ENCODE results near the gene DOC2A. TPM values are rescaled to one million over a fixed set of nuclear protein-coding genes. Genes with fewer than 3 reads are reported as not detected.

Gene DOC2A
- total RNA-seq, 1 donor from 2014 or later: 7.4 TPM

DNA sequence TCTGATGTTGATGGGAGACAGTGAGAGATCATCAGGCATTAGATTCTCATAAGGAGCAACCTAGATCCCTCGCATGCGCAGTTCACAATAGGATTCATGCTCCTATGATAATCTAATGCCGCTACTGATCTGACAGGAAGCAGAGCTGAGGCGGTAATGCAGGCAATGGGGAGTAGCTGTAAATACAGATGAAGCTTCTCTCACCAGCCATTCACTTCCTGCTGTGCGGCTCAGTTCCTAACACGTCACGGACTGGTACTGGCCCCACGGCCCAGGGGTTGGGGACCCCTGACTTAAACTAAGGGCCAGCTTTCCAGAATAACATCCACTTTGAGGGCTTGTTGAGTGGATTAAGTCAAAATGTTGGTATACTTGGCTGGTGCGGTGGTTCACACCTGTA lies 51.5 kb downstream of the DOC2A start:
- Mint-ChIP-seq H3K36me3 (ENCODE audit: low read depth, unreplicated experiment) (no peaks in the 10 kb centered on the region), H3K4me3 (ENCODE audit: unreplicated experiment) (no peak overlapping the region), H3K4me1 (ENCODE audit: unreplicated experiment) (peaks cover 18% of the 10 kb centered on the region), H3K27me3 (ENCODE audit: unreplicated experiment) (peaks cover 9% of the 10 kb centered on the region), H3K9me3 (ENCODE audit: unreplicated experiment) (no peaks in the 10 kb centered on the region), H3K27ac (ENCODE audit: unreplicated experiment) (no peak overlapping the region)
- TF ChIP-seq, protein P1, sequence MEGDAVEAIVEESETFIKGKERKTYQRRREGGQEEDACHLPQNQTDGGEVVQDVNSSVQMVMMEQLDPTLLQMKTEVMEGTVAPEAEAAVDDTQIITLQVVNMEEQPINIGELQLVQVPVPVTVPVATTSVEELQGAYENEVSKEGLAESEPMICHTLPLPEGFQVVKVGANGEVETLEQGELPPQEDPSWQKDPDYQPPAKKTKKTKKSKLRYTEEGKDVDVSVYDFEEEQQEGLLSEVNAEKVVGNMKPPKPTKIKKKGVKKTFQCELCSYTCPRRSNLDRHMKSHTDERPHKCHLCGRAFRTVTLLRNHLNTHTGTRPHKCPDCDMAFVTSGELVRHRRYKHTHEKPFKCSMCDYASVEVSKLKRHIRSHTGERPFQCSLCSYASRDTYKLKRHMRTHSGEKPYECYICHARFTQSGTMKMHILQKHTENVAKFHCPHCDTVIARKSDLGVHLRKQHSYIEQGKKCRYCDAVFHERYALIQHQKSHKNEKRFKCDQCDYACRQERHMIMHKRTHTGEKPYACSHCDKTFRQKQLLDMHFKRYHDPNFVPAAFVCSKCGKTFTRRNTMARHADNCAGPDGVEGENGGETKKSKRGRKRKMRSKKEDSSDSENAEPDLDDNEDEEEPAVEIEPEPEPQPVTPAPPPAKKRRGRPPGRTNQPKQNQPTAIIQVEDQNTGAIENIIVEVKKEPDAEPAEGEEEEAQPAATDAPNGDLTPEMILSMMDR (IDR thresholded peaks at IDR 0.05; ENCODE audit: unreplicated experiment): no peak
- no peak for DNase-seq (ENCODE audit: low spot score)

DNA sequence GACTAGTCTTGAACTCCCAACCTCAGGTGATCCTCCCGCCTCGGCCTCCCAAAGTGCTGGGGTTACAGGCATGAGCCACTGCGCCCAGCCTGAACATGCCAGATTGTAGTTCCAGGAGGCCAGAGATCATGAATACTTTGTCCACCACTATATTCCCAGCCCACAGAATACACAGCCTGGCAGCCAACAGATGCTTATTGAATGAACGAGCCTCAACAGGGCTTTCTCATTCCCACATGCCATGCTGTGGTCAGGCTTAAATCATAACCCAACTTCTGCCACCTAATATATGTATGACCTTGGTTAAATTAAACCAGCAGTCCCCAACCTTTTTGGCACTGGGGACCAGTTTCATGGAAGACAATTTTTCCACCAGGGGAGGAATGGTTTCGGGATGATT lies 52.1 kb downstream of the DOC2A start:
- Mint-ChIP-seq H3K4me1 (ENCODE audit: unreplicated experiment) (peaks cover 18% of the 10 kb centered on the region), H3K27me3 (ENCODE audit: unreplicated experiment) (peaks cover 9% of the 10 kb centered on the region)

More for the DNA sequence above, 52.1 kb downstream of the DOC2A start:
- H3K36me3 Mint-ChIP-seq (ENCODE audit: low read depth, unreplicated experiment): no peaks in the 10 kb centered on the region
- H3K4me3 Mint-ChIP-seq (ENCODE audit: unreplicated experiment): no peak overlapping the region
- no peak for DNase-seq (ENCODE audit: low spot score)
- TF ChIP-seq, protein P1 (IDR thresholded peaks at IDR 0.05; ENCODE audit: unreplicated experiment): no peak
- no peaks in the 10 kb centered on the region for H3K9me3 Mint-ChIP-seq (ENCODE audit: unreplicated experiment)
- H3K27ac Mint-ChIP-seq (ENCODE audit: unreplicated experiment): no peak overlapping the region

Other genes starting within 250 kb of the DOC2A start
- gene ZG16, start 232.8 kb downstream of the DOC2A start, total RNA-seq (ENCODE audit: unreplicated experiment): not detected
- 40.7 TPM for gene KIF22, start 220.3 kb downstream of the DOC2A start, total RNA-seq (ENCODE audit: unreplicated experiment)
- 407 TPM for gene MAZ, start 204.5 kb downstream of the DOC2A start, total RNA-seq (ENCODE audit: unreplicated experiment)
- gene PRRT2, start 198.8 kb downstream of the DOC2A start, total RNA-seq (ENCODE audit: unreplicated experiment): 15.0 TPM
- gene PAGR1, start 194.9 kb downstream of the DOC2A start, total RNA-seq (ENCODE audit: unreplicated experiment): 38.6 TPM
- gene MVP, start 190.6 kb downstream of the DOC2A start, total RNA-seq (ENCODE audit: unreplicated experiment): 2.0 TPM
- 85.0 TPM for gene CDIPT, start 147.8 kb downstream of the DOC2A start, total RNA-seq (ENCODE audit: unreplicated experiment)
- 34.2 TPM for gene SEZ6L2, start 111.5 kb downstream of the DOC2A start, total RNA-seq (ENCODE audit: unreplicated experiment)
- 3.0 TPM for gene ASPHD1, start 110.5 kb downstream of the DOC2A start, total RNA-seq (ENCODE audit: unreplicated experiment)
- 25.8 TPM for gene KCTD13, start 84.8 kb downstream of the DOC2A start, total RNA-seq (ENCODE audit: unreplicated experiment)
- 217 TPM for gene TMEM219, start 48.9 kb downstream of the DOC2A start, total RNA-seq (ENCODE audit: unreplicated experiment)
- 178 TPM for gene TAOK2, start 37.2 kb downstream of the DOC2A start, total RNA-seq (ENCODE audit: unreplicated experiment)
- 5.2 TPM for gene HIRIP3, start 15.4 kb downstream of the DOC2A start, total RNA-seq (ENCODE audit: unreplicated experiment)
- gene INO80E, start 14.8 kb downstream of the DOC2A start, total RNA-seq (ENCODE audit: unreplicated experiment): 94.4 TPM
- not detected for gene C16orf92, start 12.2 kb upstream of the DOC2A start, total RNA-seq (ENCODE audit: unreplicated experiment)
- gene TLCD3B, start 20.2 kb upstream of the DOC2A start, total RNA-seq (ENCODE audit: unreplicated experiment): 1.4 TPM
- 551 TPM for gene ALDOA, start 54.7 kb upstream of the DOC2A start, total RNA-seq (ENCODE audit: unreplicated experiment)
- 191 TPM for gene PPP4C, start 65.0 kb upstream of the DOC2A start, total RNA-seq (ENCODE audit: unreplicated experiment)
- gene TBX6, start 80.9 kb upstream of the DOC2A start, total RNA-seq (ENCODE audit: unreplicated experiment): 2.6 TPM
- gene YPEL3, start 85.2 kb upstream of the DOC2A start, total RNA-seq (ENCODE audit: unreplicated experiment): 45.9 TPM
- gene GDPD3, start 102.5 kb upstream of the DOC2A start, total RNA-seq (ENCODE audit: unreplicated experiment): 9.3 TPM
- gene MAPK3, start 112.2 kb upstream of the DOC2A start, total RNA-seq (ENCODE audit: unreplicated experiment): 125 TPM
- 24.9 TPM for gene CORO1A, start 172.6 kb upstream of the DOC2A start, total RNA-seq (ENCODE audit: unreplicated experiment)
- 70.6 TPM for gene BOLA2B, start 182.6 kb upstream of the DOC2A start, total RNA-seq (ENCODE audit: unreplicated experiment)
- gene SLX1A, start 182.8 kb upstream of the DOC2A start, total RNA-seq (ENCODE audit: unreplicated experiment): 61.0 TPM
- 17.9 TPM for gene SULT1A3, start 188.2 kb upstream of the DOC2A start, total RNA-seq (ENCODE audit: unreplicated experiment)
- 10.7 TPM for gene NPIPB13, start 237.5 kb upstream of the DOC2A start, total RNA-seq (ENCODE audit: unreplicated experiment)